ENCODE results near the gene CACNA1D.

GRCh38 chr3:53566461-53567145 lies 72.2 kb downstream of the CACNA1D start:
- no peak for TF ChIP-seq CTCF (conservative IDR thresholded peaks at IDR 0.05 in 1 of 2, IDR thresholded peaks at IDR 0.05 in 1 of 2; ENCODE audit: low read depth in 1 of 2, low read length in 2 of 2)
- TF ChIP-seq EZH2 (IDR thresholded peaks at IDR 0.05; ENCODE audit: low read length, missing control alignments): no peak
